Brain microvascular endothelial cell (primary cell): ENCODE data around the gene OR5I1.
"Not testable (repeated sequence)": the region's sequence is repeated elsewhere in the genome, so short reads cannot be mapped to it uniquely, and the experiment has no call there.

Experiments
- DNase-seq: peaks from one replicate; pipeline ENCODE4 v3.0.0-alpha.2; 2020
- H3K27ac ChIP-seq: fragments of 250-450 bp; sonication (Bioruptor Pico); 2 replicates; pipeline ENCODE4 v1.5.1; 2020; ENCODE audit warnings: mild to moderate bottlenecking, moderate library complexity
- H3K27me3 ChIP-seq: fragments of 250-450 bp; sonication (Bioruptor Pico); replicated peaks from 2 replicates; pipeline ENCODE4 v1.5.1; 2020; ENCODE audit warnings: mild to moderate bottlenecking
- H3K36me3 ChIP-seq: fragments of 250-450 bp; sonication (Bioruptor Pico); replicated peaks from 2 replicates; pipeline ENCODE4 v1.5.1; 2020; ENCODE audit warnings: mild to moderate bottlenecking
- H3K4me3 ChIP-seq: 2 replicates; pipeline ENCODE4 v1.5.1; 2011; ENCODE audit warnings: low read depth, mild to moderate bottlenecking, control low read depth, low read length, moderate library complexity
- CTCF ChIP-seq: IDR thresholded peaks from 2 replicates; pipeline ENCODE4 v1.5.1; 2011; ENCODE audit warnings: low read depth, mild to moderate bottlenecking, moderate library complexity, low read length, control low read depth, inconsistent platforms; ENCODE audit errors: missing control alignments
- in situ Hi-C: cut with HindIII; loops from 2 replicates; pipeline ENCODE4 v1.10.0; 2017; ENCODE audit warnings: low sequenced_read_pairs, low pct_ligation_motif_present

OR5I1 gene

GRCh38 chr11:55895216-55895615 lies 41.0 kb downstream of the OR5I1 start:
- Histone ChIP-seq H3K27me3 (no peaks in the 10 kb centered on the region), H3K4me3 (no peak overlapping the region), H3K36me3 (no peaks in the 10 kb centered on the region), H3K27ac (no peak overlapping the region)
- no peak for DNase-seq
- in situ Hi-C loops, result no loop called here
- TF ChIP-seq CTCF, result no peak

- H3K36me3 ChIP-seq, H3K27ac ChIP-seq, H3K4me3 ChIP-seq, DNase-seq, H3K27me3 ChIP-seq, in situ Hi-C loops: not testable (repeated sequence)
Measured at GRCh38 chr11:55885481-55885880, 50.7 kb downstream of the OR5I1 start.
